Activated CD4-positive, alpha-beta memory T cell treated with anti-CD3 and anti-CD28 coated beads for 36 hours (primary cell): ENCODE results near the gene PARD3B. TPM values are rescaled to one million over a fixed set of nuclear protein-coding genes. Genes with fewer than 3 reads are reported as not detected.

ENCODE experiments used
- CTCF ChIA-PET: fragments of 350-600 bp; sonication (Branson Sonifier 250); formaldehyde crosslinking; loops from one replicate; lab custom pipeline; 2021; ENCODE audit warnings: antibody characterized with exemption, inconsistent platforms; lab: Charles Lee
- POLR2A ChIA-PET: fragments of 350-600 bp; sonication (Branson Sonifier 250); formaldehyde crosslinking; loops from one replicate; lab custom pipeline; 2021; ENCODE audit warnings: antibody characterized with exemption; lab: Charles Lee
- DNase-seq: peaks from one replicate; pipeline ENCODE4 v3.0.0-alpha.2; 2020
- H3K27ac Mint-ChIP-seq: one replicate; pipeline ENCODE4 v1.8.0; 2021; ENCODE audit warnings: mixed read lengths
- H3K27me3 Mint-ChIP-seq: one replicate; pipeline ENCODE4 v1.8.0; 2021; ENCODE audit warnings: mixed read lengths
- H3K36me3 Mint-ChIP-seq: one replicate; pipeline ENCODE4 v1.8.0; 2021; ENCODE audit warnings: mixed read lengths
- H3K4me1 Mint-ChIP-seq: one replicate; pipeline ENCODE4 v1.8.0; 2021; ENCODE audit warnings: low read depth, mixed read lengths
- H3K4me3 Mint-ChIP-seq: one replicate; pipeline ENCODE4 v1.8.0; 2021; ENCODE audit warnings: mild to moderate bottlenecking, mixed read lengths
- H3K9me3 Mint-ChIP-seq: one replicate; pipeline ENCODE4 v1.8.0; 2021; ENCODE audit warnings: mixed read lengths
- intact Hi-C: fragments of 100-400 bp; cut with micrococcal nuclease; formaldehyde crosslinking; loops from one replicate; pipeline ENCODE4 v1.15.1; 2023
- total RNA-seq, 2 experiments: library from RNA; stranded (reverse); gene quantifications; one replicate each; pipeline ENCODE4 v1.2.3, GENCODE V29; 2021

PARD3B gene
- total RNA-seq, 2 experiments from 2014 or later = 0.07 to 0.70 TPM

- Mint-ChIP-seq H3K36me3 (peaks cover 7% of the 10 kb centered on the region), H3K27me3 (no peaks in the 10 kb centered on the region), H3K4me1 (peaks cover 14% of the 10 kb centered on the region), H3K4me3 (no peak overlapping the region), H3K9me3 (peaks cover 14% of the 10 kb centered on the region), H3K27ac (no peak overlapping the region)
- intact Hi-C loops = no loop called here
- ChIA-PET POLR2A (no interaction called here), CTCF (no interaction called here)
- DNase-seq = no peak
Measured at GRCh38 chr2:204901591-204901990, 356.3 kb downstream of the PARD3B start.

- Mint-ChIP-seq H3K9me3 (no peaks in the 10 kb centered on the region), H3K4me1 (peaks cover 2% of the 10 kb centered on the region), H3K27ac (no peak overlapping the region), H3K27me3 (no peaks in the 10 kb centered on the region), H3K36me3 (no peaks in the 10 kb centered on the region), H3K4me3 (no peak overlapping the region)
- ChIA-PET CTCF (no interaction called here), POLR2A (no interaction called here)
- no peak for DNase-seq
- intact Hi-C loops = no loop called here
Measured at GRCh38 chr2:204909791-204910190, 364.5 kb downstream of the PARD3B start.

DNA sequence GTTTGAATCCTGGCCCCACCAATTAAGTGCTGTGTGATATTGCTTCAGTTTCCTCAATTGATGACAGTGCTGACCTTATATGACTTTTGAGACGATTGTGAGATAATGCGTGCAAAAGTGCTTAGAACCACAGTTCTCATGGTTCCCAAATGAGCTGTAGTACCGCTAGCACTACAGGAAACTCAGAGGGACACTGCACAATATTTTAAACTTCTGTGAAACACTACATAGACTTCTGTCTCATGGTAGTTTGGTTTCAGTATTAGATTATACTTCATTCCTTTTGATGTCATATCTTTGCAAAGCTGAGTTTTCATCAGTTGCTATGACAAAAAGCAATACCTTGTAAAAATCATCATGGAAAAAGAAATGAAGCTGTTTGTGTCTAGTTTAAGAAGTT is 368.0 kb downstream of the PARD3B start:
- CTCF ChIA-PET = interaction anchor here (0.5 to 0.6 kb wide), 2 partner anchors 206 to 1477 kb away, joined by 3 read pairs; no protein-coding TSS in a partner anchor

DNA sequence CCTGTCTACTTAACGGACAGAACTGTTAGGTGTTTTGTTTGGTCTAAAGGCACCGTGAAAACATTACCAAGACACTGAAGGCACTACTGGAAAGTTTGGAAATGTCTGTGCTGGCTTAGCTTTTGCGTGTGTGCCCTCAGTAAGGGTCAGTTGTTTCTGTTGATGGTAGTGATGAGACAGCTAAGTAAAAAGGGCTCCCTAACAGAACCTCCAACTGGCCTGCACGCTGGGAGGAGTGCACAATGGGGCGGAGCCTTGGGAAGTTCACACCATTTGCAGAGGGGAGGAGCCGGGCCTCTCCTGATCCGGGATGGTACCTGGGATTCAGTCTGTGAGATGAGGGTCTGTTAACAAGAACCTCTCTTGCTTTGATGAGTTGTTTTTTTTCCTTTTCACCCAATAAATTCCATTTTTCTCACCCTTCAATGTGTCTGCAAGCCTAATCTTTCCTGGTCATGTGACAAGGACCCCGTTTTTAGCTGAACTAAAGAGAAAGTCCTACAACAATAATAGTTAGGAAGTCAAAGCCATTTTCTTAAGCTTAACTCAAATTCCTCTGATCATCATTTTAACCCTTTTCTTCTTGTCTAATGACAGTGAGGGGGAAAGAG is 368.7 kb downstream of the PARD3B start:
- Mint-ChIP-seq H3K9me3 (peaks cover 2% of the 10 kb centered on the region), H3K36me3 (no peaks in the 10 kb centered on the region), H3K27me3 (no peaks in the 10 kb centered on the region), H3K27ac (no peak overlapping the region), H3K4me3 (no peak overlapping the region), H3K4me1 (peaks cover 2% of the 10 kb centered on the region)
- ChIA-PET CTCF (interaction anchor here (0.5 to 0.6 kb wide), 2 partner anchors 207 to 1476 kb away, joined by 3 read pairs; no protein-coding TSS in a partner anchor), POLR2A (interaction anchor here (0.8 kb wide), 1 partner anchor 79 kb away, joined by 3 read pairs; no protein-coding TSS in a partner anchor)
- DNase-seq = no peak
- intact Hi-C loops = loop anchor here (1.0 kb wide), 1 partner anchor 57 kb away; no protein-coding TSS in a partner anchor

More for the DNA sequence above, 368.0 kb downstream of the PARD3B start:
- POLR2A ChIA-PET = no interaction called here
- no peak overlapping the region for H3K27ac Mint-ChIP-seq
- intact Hi-C loops = loop anchor here (1.0 kb wide), 1 partner anchor 58 kb away; no protein-coding TSS in a partner anchor
- no peaks in the 10 kb centered on the region for H3K9me3 Mint-ChIP-seq
- no peaks in the 10 kb centered on the region for H3K36me3 Mint-ChIP-seq
- DNase-seq = no peak
- no peaks in the 10 kb centered on the region for H3K27me3 Mint-ChIP-seq
- H3K4me1 Mint-ChIP-seq = peaks cover 2% of the 10 kb centered on the region
- no peak overlapping the region for H3K4me3 Mint-ChIP-seq

DNA sequence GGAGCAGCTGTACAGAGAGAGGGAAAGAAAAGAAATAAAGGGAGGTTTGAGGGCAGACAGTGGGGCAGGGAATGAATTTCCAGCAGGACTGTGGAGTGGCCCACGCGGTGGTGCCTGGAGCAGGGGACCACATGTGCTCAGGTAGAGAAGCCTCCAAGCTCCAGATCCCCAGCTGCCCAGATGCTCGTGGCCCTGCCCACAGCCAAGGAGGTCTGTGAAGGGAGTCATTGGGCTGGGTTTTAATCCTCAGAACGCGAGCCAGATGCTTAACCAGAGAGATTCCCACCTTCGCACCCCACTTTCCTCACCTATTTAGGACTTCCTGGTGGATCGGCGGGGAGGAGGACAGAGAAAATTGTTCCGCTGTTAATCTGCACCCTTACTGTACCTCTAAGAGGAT is 369.4 kb downstream of the PARD3B start:
- Mint-ChIP-seq H3K4me1 (peaks cover 2% of the 10 kb centered on the region), H3K4me3 (no peak overlapping the region), H3K9me3 (peaks cover 2% of the 10 kb centered on the region), H3K27ac (no peak overlapping the region), H3K27me3 (no peaks in the 10 kb centered on the region), H3K36me3 (no peaks in the 10 kb centered on the region)
- ChIA-PET POLR2A (interaction anchor here (0.8 kb wide), 1 partner anchor 80 kb away, joined by 3 read pairs; no protein-coding TSS in a partner anchor), CTCF (no interaction called here)
- DNase-seq = no peak
- intact Hi-C loops = no loop called here

DNA sequence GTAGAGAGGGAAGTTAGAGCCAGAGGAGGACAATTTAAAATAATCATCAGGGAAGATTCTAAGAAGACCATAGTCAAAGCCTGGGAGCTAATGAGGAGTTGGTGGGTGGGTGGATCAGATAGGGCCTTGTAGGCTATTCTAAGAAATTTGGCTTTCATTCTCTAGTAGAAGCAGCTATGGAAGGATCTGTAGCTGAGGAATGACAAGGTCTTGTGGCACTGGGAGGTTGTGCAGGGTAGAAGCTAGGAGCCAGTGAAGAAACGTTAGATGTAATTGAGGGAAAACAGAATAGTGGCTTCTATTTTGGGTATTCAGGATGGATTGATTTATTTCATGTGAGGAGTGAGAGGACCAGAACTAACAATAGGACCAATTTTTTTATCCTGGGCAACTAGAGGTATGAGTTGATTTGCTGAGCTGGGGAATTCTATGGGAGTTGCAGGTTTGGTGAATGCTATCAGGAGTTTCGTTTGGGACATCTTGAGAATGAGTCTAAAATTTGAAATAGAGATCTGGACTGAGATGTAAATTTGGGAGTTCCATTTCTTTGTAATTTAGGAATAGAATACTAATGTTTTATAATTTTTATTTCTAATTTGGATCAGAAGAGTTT is 371.9 kb downstream of the PARD3B start:
- H3K4me3 Mint-ChIP-seq = no peak overlapping the region
- intact Hi-C loops = no loop called here
- H3K27ac Mint-ChIP-seq = no peak overlapping the region
- H3K36me3 Mint-ChIP-seq = no peaks in the 10 kb centered on the region
- H3K9me3 Mint-ChIP-seq = peaks cover 2% of the 10 kb centered on the region
- peaks cover 2% of the 10 kb centered on the region for H3K4me1 Mint-ChIP-seq
- no peak for DNase-seq
- H3K27me3 Mint-ChIP-seq = no peaks in the 10 kb centered on the region
- ChIA-PET CTCF (no interaction called here), POLR2A (no interaction called here)

- H3K4me1 Mint-ChIP-seq = no peaks in the 10 kb centered on the region
- H3K9me3 Mint-ChIP-seq = peaks cover 3% of the 10 kb centered on the region
- H3K27ac Mint-ChIP-seq = no peak overlapping the region
- H3K27me3 Mint-ChIP-seq = no peaks in the 10 kb centered on the region
- H3K4me3 Mint-ChIP-seq = no peak overlapping the region
- intact Hi-C loops = no loop called here
- H3K36me3 Mint-ChIP-seq = no peaks in the 10 kb centered on the region
- ChIA-PET CTCF (no interaction called here), POLR2A (no interaction called here)
- no peak for DNase-seq
Measured at GRCh38 chr2:204920776-204921175, 375.5 kb downstream of the PARD3B start.

DNA sequence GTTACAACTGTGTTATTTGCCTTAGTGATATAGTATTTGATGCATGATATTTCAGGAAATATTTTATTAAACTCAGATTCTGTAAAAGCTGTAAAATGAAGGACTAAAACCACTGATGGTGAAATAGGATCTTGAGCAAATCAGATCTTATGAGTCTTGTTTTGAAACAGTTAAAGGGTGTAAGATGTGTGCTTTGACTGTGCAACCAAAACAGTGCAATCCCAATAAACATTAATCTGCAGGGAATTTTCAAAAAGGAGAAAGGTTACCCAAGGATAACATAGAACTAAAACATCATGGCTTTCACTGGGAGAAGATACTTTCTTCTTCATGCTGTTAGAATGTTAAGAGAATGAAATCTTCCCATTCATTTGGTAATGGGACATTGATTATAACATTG is 378.7 kb downstream of the PARD3B start:
- H3K27ac Mint-ChIP-seq = no peak overlapping the region
- peaks cover 2% of the 10 kb centered on the region for H3K9me3 Mint-ChIP-seq
- H3K4me1 Mint-ChIP-seq = no peaks in the 10 kb centered on the region
- no peak for DNase-seq
- ChIA-PET POLR2A (no interaction called here), CTCF (no interaction called here)
- intact Hi-C loops = no loop called here
- H3K4me3 Mint-ChIP-seq = no peak overlapping the region
- H3K27me3 Mint-ChIP-seq = no peaks in the 10 kb centered on the region
- no peaks in the 10 kb centered on the region for H3K36me3 Mint-ChIP-seq

DNA sequence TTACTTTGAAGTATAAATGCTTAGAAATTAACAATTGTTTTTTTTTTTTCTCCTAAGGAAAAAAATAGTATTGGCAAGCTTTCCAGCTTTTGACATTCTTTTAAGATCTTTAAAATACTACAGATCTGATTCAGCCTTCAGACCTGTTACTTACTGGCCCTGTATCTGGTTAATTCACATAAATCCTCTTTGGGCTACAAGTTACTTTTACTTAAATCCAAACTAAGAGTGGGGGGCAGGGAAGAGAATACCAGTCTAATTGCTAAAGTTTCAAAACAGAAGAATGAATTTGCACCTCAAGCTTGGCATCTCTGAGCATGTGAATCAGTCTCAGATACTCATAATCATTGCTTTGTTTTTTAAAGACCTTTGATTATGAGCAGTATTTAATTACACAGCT is 386.3 kb downstream of the PARD3B start:
- Mint-ChIP-seq H3K4me3 (no peak overlapping the region), H3K4me1 (peaks cover 3% of the 10 kb centered on the region), H3K27me3 (no peaks in the 10 kb centered on the region), H3K36me3 (no peaks in the 10 kb centered on the region), H3K9me3 (no peaks in the 10 kb centered on the region), H3K27ac (no peak overlapping the region)
- ChIA-PET POLR2A (no interaction called here), CTCF (no interaction called here)
- intact Hi-C loops = no loop called here
- DNase-seq = no peak

GRCh38 chr2:204933735-204934374 is 388.6 kb downstream of the PARD3B start:
- POLR2A ChIA-PET = no interaction called here

GRCh38 chr2:204944927-204945326 is 399.7 kb downstream of the PARD3B start:
- H3K4me3 Mint-ChIP-seq = no peak overlapping the region
- no peak overlapping the region for H3K27ac Mint-ChIP-seq
- H3K9me3 Mint-ChIP-seq = peaks cover 24% of the 10 kb centered on the region
- peaks cover 33% of the 10 kb centered on the region for H3K4me1 Mint-ChIP-seq
- intact Hi-C loops = no loop called here
- no peaks in the 10 kb centered on the region for H3K27me3 Mint-ChIP-seq
- H3K36me3 Mint-ChIP-seq = peaks cover 16% of the 10 kb centered on the region
- ChIA-PET CTCF (no interaction called here), POLR2A (no interaction called here)
- no peak for DNase-seq

More at GRCh38 chr2:204933735-204934374, 388.6 kb downstream of the PARD3B start:
- Mint-ChIP-seq H3K4me3 (no peak overlapping the region), H3K27me3 (no peaks in the 10 kb centered on the region), H3K9me3 (no peaks in the 10 kb centered on the region), H3K36me3 (no peaks in the 10 kb centered on the region), H3K4me1 (peaks cover 3% of the 10 kb centered on the region), H3K27ac (no peak overlapping the region)
- intact Hi-C loops = no loop called here
- CTCF ChIA-PET = no interaction called here
- no peak for DNase-seq

- H3K4me3 Mint-ChIP-seq = no peak overlapping the region
- peaks cover 16% of the 10 kb centered on the region for H3K36me3 Mint-ChIP-seq
- ChIA-PET CTCF (no interaction called here), POLR2A (no interaction called here)
- peaks cover 24% of the 10 kb centered on the region for H3K9me3 Mint-ChIP-seq
- intact Hi-C loops = no loop called here
- H3K27me3 Mint-ChIP-seq = no peaks in the 10 kb centered on the region
- H3K4me1 Mint-ChIP-seq = peaks cover 37% of the 10 kb centered on the region
- H3K27ac Mint-ChIP-seq = no peak overlapping the region
- no peak for DNase-seq
Measured at GRCh38 chr2:204945376-204945775, 400.1 kb downstream of the PARD3B start.
